NCI-H1092 treated with DMSO at 0.1 percent for 48 hours (cell line): ENCODE results near the gene ESAM.

ENCODE experiments used
- DNase-seq: peaks from one replicate; lab custom pipeline; 2025; lab: John Stamatoyannopoulos, UW

Gene ESAM, protein sequence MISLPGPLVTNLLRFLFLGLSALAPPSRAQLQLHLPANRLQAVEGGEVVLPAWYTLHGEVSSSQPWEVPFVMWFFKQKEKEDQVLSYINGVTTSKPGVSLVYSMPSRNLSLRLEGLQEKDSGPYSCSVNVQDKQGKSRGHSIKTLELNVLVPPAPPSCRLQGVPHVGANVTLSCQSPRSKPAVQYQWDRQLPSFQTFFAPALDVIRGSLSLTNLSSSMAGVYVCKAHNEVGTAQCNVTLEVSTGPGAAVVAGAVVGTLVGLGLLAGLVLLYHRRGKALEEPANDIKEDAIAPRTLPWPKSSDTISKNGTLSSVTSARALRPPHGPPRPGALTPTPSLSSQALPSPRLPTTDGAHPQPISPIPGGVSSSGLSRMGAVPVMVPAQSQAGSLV

DNA sequence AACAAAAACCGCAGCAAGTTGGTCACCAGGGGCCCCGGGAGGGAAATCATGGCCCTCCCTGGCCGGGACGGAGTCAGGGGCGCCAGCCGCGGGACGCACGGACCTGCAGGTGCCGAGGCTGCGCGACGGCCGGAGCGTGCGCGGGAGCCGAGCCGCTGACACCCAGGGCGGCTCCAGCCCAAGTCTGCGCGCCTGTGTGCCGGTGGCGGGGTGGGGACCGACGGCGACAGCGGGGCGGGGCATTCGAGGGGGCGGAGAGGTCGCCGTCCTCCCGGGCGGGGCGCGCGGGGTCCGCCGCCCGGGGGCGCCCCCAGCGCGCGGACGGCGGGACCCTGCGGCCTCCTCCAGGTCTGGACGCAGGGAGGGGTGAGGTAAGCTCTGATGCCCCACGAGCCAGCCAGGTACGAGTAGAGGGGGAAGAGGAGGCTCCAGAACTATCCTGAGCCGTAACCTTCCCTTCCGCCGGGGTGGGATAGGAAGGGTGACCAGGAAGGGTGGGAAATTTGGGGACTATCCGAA lies at the start of gene ESAM:
Gene ESAM, minus strand, starts transcription at position 186 of the 519 bp plus-strand sequence. Its CDS starts 136 bp downstream, at position 50.
- no peak for DNase-seq

DNA sequence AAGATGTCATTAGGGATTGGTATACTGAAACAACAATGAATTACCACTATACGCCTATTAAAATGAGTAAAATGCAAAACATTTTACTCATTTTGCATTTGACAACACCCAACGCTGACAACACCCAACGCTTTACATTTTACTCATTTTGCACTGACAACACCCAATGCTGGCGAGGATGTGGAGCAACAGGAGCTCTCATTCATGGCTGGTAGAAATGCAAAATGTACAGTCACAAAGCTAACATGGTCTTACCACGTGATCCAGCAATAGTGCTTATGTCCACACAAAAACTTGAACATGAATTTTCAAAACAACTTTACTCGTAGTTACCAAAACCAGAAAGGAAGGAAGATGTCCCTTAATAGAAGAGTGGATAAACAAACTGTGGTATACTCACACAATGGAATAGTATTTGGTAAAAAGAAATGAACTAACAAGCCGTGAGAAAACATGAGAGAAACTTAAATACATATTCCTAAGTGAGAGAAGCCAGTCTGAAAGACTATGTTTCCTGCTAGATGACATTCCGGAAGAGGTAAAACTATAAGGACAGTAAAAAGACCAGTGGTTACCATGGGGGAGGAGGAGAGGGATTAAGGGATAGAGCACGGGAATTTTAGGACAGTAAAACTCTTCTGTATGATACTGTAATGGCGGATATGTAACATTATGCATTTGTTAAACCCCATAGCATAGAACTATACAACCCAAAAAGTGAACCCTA lies 49.5 kb upstream of the ESAM start:
- DNase-seq: no peak

DNA sequence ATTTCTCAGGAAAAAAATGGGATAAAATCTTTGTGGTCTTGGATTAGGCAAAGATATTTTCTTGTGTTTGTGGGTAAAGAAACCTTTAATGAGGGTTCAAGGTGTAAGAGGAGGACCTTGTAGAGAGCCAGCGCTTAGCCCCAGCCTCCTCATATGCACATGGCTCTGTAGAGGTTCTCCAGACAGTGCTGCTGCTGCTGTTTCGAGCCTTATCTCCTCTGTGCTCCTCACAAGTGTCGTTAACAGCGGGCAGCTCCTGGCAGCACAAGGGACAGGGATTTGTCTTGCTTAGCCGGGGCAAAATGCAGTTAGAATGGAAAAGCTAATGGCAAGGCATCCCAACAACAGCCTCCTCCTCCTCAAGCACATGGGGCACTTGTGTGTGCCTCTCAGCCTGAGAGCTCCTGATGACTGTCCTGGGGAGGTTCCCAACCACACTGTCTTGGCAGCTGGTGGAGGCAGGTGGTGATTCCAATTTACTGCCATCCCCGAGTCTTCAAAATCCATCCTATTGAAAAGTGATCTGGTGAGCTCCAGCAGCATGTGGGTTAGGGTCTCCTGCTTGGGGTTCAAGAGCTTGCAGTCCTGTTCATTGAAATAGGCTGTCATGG lies 45.7 kb upstream of the ESAM start:
- no peak for DNase-seq

DNA sequence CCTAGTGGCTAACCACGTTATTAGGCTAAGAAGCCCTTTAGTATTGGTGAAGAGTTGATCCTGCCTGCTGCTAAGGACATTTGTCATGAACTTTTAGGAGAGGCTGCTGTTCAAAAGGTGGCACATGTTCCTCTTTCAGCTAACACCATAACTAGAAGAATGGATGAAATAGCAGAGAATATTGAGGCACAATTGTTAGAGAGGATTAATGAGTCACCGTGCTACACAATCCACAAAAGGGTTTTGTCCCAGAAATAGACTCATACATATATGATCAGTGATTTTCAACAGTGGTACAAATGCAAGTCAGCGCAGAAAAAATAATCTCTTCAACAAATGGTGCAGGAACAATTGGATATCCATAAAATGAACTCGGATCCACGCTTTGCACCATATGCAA lies 45.1 kb upstream of the ESAM start:
- DNase-seq: no peak

DNA sequence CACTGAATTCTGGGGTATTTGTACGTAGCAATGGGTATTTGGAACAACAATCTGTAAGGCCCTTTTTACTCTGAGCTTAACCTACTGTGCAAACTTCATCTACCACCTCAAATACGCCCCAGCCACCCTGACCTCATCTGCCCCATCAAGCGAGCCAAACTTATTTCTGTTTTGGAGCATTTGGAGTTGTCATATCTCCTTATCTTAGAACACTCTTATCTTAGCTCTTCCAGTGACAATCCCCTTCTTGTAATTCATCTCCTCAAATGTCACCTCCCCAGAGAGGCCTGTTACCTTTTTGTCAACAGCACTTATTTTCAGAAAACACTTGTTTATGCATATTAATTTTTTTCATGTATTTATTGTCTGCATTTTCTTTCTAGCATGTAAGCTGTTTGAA lies 42.8 kb upstream of the ESAM start:
- no peak for DNase-seq

DNA sequence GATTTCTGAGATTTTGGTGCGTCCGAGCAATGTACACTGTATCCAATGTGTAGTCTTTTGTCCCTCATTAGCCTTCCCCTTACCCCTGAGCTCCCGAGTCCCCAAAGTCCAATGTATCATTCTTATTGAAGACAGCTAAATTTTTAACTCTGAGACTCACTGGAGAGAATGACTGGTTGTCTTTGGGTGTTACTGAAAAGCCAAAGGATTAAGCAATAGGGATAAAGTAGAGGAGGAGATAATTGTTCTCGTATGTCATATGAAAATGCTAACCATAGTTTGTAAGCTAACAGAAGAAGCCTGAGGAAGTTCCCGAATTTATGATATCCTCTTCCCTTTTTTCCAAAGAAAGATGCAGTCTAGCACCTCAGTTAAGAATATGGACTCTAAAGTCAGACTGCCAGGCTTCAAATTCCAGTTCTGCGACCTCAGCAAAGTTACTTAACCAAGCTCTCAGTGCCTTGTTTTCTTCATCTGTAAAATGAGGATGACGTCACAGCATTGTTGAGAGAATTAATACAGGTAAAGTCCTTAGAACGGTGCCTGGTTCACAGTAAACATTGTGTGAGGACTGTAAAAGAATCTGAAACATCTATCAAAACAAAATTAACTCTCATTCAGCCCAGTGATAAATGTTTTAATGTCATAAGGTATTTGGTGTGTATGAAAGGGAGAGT lies 39.7 kb upstream of the ESAM start:
- no peak for DNase-seq

DNA sequence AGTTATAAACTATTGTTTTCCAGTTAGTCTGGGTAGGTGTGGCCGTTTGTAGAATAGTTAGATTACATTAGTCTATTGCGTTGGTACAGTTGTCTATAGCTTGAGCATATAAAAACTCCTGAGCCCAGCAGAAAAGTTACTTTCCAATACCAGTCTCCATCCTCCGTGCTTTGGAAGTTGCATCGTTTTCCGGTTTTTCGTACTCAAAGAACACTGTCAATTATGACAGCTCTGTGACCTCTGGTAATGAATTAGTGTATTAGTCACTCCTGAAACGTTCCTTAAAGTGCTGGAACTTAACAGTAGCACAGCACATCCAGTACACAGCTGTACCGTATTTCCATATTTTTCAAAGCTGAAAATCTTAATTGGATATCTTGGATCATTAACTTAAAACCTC lies 38.9 kb upstream of the ESAM start:
- DNase-seq: no peak

DNA sequence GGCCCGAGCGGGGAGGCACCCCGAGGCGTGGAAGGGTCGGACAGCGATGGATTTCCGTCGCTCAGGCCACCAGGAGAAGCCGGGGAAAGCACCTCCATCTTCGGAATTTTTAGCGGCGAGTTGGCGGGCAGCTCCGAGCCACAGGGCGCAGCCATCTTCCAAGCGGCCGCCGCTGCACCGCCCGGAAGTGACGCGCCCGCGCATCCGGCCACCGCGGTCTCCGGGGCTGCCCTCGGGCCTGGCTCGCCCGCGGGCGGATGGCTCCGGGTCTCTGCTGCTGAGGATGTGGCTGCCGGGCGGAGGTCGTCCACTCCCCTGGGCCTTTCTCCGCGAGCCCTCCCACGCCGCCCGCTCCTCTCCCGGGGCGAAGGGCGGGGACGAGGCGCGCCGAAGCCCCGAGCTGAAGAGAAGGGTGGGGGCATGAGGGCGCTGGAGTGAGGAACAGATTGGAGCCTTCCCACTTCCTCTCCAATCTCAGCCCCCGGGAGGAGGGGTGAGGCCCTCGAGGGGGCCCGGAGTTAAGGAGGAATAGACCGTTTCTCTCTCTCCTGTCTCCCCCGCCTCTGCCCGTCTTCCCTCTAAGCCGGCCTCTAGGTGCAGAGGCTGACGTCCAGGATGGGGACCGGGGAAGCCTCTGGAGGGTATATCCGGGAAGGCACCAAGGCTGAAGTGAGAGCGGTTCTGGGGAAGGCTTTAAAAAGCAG lies 38.3 kb upstream of the ESAM start, which contains the start of gene MSANTD2:
Gene MSANTD2, minus strand, starts transcription at position 181 of the 704 bp plus-strand sequence. Its CDS starts 26 bp downstream, at position 155.
- peak; percentile 89 for DNase-seq

DNA sequence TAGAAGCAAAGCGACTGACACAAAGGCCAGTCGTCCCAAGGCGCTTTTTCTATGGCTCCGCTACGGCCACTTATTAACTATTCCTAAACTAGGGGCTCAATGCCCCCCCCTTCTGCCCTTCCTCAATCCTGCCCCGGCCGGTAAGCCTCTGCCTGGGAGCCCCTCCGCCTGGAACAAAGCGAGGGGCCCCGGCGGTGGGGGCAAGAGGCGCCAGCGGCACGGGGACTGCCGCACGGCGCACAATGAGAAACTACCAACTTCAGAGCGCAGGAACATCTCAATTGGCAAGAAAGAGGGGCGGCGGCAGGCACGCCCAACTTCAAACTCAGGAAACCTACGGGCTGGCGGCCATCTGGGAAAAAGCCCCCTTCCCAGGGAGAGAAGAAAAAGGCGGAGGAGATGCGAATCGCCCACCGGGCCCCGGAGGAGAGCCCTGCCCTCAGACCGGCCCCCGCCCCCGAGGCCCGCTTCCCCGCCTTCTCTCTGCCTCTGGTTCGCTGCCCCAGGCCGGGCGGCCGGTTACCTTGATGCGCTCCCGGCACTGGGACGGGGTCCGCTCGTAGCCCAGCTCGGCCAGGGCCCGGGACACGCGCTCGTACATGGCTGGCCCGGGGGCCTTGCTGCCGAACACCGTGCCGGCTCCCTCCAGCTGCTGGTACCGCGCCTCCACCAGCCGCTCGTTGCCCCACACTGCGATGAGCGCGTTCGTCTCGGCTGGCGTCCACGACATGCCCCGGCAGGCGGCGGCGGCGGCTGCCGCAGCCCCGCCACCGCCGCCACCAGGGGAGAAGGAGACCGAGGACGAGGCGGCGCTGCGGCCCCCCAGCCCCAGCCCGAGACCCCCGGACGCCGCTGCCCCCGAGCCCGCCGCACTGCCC lies 37.5 kb upstream of the ESAM start:
- peak; percentile 31 for DNase-seq

DNA sequence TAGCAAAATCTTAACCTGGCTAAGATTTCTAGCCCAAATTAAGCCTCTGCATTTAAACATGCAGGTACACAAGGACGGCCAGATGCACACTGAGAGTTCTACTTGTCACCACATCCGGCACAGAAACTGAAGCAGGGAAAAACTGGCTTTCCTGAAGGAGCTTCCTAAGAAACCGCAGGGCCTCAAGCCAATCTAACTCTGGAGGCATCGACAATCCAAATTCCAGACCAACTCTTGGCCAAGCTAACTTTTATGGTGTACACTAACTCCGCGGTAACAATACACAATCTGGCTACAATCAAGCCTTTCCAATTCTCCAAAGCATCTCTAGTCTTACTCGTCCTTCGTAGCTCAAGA lies 36.9 kb upstream of the ESAM start:
- DNase-seq: no peak

DNA sequence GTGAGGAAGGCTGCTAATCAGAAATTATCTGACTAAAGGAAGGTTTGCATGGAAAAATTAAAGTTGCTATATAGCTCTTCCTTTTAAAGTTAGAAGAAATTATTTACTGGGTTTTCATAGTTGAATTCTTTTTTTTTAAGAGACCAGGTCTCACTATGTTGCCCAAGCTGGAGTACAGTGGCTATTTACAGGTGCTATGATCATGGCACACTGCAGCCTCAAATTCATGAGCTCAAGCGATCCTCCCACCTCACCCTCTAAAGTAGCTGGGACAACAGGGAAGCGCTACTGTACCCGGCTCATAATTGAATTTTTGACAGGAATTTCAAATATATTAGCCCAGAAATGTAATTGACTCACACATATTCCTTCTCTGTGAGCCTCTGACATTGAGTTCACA lies 34.2 kb upstream of the ESAM start:
- no peak for DNase-seq

DNA sequence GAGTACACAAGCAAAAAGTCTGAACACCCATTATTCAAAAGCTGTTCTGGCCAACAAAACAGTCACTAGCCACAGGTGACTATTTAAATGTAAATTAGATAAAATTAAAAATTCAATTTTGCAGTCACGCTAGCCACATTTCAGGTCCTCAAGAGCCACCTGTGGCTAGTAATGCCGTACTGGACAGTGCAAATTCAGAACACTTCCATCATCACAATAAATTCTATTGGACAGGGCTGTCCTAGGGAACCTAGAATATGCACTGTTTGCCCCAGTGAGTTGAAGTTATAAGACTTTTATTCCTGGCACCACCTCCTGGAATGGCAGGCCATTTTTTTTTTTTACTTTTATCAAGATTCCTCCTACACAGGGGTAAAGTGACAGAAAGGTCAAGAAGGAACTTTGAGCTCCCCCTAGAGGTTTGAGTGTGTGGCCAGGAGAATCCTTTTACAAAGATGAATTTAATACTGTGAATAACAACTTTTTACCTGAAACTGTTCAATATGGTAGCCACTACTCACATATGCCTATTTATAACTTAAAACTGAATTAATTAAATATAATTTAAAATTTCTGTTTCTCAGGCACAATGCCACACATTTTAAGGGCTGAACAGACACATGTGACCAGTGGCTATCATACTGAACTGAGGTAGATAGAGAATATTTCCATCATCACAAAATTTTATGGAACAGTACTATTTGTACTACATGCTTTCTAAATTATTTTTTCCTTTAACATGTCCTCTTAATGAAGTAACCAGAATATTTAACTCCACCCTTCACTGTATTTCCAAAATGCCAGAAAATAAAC lies 31.6 kb upstream of the ESAM start:
- peak; percentile 15 for DNase-seq

DNA sequence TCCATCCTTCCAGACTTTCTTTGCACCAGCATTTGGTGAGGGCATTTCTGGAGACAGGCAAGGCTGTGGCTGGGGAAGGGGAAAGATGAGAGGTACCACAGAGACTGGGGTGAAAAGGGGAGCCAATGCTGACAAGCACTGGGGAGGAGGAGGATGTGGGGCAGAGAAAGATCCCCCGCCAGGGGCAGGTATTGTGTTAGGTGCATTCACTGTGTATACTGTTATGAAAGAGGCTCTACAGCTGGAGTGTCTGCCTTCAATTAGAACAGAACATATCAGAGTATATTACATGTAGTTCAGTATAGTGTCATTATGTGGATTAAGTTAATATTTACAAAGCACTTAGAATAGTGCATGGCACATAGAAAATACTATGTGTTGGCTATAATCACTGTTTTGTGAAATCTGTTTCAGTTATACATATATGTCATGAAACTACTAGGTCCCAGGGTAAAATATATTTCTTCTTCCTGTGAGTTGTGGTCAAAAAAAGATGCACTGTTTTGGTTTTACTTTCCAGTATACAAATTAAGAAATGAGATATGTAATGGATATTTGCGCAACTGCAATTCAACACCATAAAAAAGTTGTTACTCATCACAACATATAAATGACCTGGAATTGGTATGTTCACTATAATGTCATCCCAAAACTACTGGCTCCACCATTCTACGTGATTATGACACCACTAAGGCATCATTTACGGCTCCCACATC lies 29.7 kb upstream of the ESAM start:
- no peak for DNase-seq

DNA sequence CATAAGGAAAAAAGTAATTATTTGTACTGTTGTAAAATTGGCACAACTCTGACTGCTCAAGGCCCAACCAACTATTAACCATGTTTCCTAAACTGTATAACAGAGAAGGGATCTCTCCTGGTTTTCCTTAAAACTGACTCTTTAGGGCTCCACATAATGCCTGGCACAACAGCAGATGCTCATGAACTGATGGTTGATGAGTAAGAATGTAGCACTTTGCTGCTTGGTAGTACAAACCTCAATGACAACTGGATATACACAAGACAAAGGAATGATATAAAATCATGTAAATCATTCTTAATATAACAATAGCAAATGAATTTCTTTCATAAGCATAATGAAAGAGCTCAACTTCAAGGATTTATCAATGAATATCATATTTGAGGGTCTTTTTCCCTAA lies 26.4 kb upstream of the ESAM start:
- DNase-seq: no peak

DNA sequence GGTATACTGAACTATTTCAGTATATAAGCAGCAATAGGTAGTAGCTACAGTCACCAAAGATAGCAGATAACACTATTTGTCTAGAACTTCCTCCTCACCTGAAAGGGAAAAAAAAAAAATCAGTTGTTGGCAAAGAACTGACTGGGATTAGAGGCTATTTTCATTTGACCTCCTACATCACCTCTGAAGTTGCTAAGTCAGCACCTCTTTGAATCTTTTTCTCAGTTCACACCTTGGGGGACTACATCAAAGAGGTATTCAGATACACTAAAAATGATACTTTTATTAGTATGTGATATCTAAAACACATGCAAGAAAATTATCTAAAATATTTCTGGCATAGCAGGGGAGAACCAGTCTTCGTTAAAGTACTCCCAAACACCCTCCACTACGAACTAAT lies 22.0 kb upstream of the ESAM start:
- DNase-seq: no peak

DNA sequence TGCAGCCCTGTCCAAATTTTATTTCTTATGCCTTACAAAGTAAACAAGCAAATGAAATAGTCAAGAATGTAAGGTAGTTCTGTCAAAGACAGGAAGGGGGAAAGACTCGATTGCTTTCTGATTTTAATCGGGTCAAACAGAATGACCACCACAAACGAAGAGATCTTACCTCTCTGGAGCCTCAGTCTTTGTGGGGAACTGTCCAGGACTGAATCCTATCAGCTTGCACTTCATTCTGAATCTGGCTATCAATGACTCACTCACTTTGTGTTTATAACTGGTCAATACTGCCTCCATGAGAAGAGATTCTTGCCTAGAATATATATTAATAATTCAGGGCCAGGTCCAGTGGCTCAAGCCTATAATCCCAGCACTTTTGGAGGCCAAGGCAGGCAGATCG lies 20.9 kb upstream of the ESAM start:
- no peak for DNase-seq

DNA sequence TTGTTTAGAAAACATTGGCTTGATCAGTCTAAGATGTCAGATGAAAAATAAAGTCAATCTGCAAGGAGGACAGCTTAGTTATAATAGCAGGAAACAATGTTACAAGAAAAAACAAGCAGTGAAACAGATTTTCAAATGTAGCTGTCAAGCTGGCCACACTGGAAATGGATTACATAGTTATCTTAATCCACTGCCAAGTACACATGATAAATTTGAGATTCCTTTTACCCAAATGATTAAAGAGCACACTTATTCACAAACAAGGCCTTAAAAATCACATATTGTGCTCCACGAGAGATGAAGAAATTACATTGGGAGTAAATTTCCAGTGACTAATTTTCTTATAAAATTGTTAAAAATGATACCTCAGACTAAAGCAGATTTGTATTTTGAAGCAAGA lies 17.5 kb upstream of the ESAM start:
- no peak for DNase-seq

DNA sequence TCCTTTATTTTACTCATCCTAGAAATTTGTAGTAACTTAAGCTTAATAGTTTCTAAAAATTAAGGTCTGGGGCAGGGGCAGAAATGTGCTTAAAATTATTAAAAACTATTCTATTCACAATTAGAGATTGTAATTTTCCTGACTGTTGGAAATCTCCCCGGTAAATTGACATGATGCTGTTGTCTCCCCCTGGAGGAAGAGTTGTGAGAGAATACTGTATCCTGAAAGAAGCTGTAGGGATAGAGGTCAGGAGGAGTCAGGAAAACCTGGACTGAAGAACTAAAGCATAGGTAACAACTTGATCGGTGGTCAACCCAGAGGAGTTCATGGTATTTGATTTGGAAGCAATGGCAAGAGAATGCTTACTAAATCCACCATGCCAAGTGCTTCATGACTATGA lies 16.2 kb upstream of the ESAM start:
- DNase-seq: no peak
